Adrenal gland (tissue), 5 donors: ENCODE data around the gene RUNX1.

Source experiments
- POLR2A ChIP-seq, 2 donors: fragments of 450-650 bp; IDR thresholded peaks; one replicate each; pipeline ENCODE4 v1.6.1; 2017; ENCODE audit warnings: antibody characterized with exemption in 2 of 2, mild to moderate bottlenecking in 2 of 2, moderate library complexity in 1 of 2
- TF ChIP-seq, protein P1 (sequence below), 6 experiments: fragments of 450-650 bp in 4 of 6; fragments of 200-600 bp in 2 of 6; sonication (generic) in 1 of 6; IDR thresholded peaks; 1 replicate in 5 of 6; 2 replicates in 1 of 6; pipeline versions ENCODE4 v1.5.1 to v1.8.0; 2016 to 2021; ENCODE audit warnings: antibody characterized with exemption in 6 of 6, mild to moderate bottlenecking in 2 of 6, moderate library complexity in 1 of 6
- donor health status: DM: no; HTN: no; CAD: no.

DNA sequence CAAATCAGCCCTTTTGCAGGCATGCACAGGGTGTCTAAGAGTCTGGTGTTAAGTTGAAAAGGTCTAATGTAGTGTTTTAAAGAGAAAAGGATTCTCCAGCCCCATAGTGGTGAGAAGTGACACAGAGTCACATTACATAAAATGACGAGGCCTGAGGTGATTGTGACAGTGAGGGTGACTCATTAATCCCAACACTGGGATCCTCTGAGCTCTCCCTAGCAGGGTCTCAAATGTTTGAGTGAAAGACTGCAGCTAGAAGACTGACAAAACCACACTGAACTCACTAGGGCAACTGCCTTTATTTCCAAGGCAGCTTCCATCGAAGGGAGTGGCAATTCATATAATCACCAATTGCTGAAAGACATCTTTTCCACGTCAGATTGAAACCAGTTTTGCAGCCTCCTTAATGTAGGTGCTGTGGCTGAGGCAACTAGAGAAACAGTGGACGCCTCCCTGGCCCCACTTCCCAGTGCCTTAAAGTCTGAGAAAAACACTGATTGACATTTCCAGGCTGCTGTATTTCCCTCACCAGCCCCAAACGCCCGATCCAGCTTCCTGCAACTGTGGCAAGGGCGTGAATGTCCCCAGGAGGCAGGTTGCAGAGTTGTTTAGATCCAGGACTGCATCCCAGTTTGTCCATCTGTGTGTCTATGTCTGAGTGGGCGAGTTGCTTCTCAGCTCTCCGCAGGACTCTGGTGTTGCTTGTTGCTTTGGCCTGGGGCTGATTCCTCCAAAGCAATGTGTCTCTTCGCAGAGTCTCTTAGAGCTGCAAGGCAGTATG is 81.4 kb downstream of the RUNX1 start:
- TF ChIP-seq, protein P1, sequence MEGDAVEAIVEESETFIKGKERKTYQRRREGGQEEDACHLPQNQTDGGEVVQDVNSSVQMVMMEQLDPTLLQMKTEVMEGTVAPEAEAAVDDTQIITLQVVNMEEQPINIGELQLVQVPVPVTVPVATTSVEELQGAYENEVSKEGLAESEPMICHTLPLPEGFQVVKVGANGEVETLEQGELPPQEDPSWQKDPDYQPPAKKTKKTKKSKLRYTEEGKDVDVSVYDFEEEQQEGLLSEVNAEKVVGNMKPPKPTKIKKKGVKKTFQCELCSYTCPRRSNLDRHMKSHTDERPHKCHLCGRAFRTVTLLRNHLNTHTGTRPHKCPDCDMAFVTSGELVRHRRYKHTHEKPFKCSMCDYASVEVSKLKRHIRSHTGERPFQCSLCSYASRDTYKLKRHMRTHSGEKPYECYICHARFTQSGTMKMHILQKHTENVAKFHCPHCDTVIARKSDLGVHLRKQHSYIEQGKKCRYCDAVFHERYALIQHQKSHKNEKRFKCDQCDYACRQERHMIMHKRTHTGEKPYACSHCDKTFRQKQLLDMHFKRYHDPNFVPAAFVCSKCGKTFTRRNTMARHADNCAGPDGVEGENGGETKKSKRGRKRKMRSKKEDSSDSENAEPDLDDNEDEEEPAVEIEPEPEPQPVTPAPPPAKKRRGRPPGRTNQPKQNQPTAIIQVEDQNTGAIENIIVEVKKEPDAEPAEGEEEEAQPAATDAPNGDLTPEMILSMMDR (IDR thresholded peaks at IDR 0.05), result no peak
- no peak for TF ChIP-seq POLR2A (IDR thresholded peaks at IDR 0.05)
